ENCODE measurements around the gene C6orf132. TPM values are rescaled to one million over a fixed set of nuclear protein-coding genes. Genes with fewer than 3 reads are reported as not detected.
A peak's percentile ranks its signal among the peaks of the same experiment; 100 is the strongest.
"Not testable (repeated sequence)": the region's sequence is repeated elsewhere in the genome, so short reads cannot be mapped to it uniquely, and the experiment has no call there.

The C6orf132 gene
- total and polyA plus RNA-seq, 2 donors: 0.71 to 4.8 TPM

DNA sequence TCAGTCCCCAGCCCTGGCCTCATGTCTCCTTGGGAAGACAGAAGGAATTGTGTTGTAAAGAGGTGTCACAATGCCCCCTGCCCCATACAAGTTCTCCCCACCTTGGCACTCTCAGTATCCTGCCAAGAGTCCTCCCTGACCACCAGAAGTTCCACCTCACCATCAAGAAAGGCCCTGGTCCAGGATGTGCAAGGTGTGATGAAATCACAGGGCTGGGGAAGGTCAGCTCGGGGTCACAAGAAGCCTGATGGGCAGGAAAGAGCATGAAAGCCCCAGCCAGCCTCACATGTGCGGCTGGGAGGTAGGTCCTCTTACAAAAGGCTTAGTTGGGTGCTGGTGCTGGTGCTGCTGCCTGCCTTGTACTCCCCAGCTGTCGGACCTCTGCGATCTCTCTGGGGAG lies 12.9 kb upstream of the C6orf132 start:
- Histone ChIP-seq H3K36me3 (ENCODE audit: control insufficient read depth in 2 of 2, insufficient read depth in 2 of 2, low read length in 1 of 2) (no peaks in the 10 kb centered on the region), H3K4me1 (ENCODE audit: control insufficient read depth in 2 of 2, insufficient read depth in 2 of 2, low read length in 2 of 2) (no peaks in the 10 kb centered on the region), H3K4me3 (ENCODE audit: low read length in 2 of 2) (no peak overlapping the region), H3K27ac (ENCODE audit: low read depth in 1 of 2, low read length in 1 of 2) (no peak overlapping the region), H3K27me3 (ENCODE audit: control insufficient read depth in 2 of 2, insufficient read depth in 1 of 2, low read length in 1 of 2) (peaks cover 0 to 2% of the 10 kb centered on the region in 2 donors), H3K9me3 (ENCODE audit: control insufficient read depth in 2 of 2, insufficient read depth in 1 of 2, low read length in 1 of 2) (no peaks in the 10 kb centered on the region)
- DNase-seq (ENCODE audit: low read depth in 6 of 9, low spot score in 9 of 9): no peak
- WGBS: 96% methylated on average over 4 of the region's 4 CpGs

DNA sequence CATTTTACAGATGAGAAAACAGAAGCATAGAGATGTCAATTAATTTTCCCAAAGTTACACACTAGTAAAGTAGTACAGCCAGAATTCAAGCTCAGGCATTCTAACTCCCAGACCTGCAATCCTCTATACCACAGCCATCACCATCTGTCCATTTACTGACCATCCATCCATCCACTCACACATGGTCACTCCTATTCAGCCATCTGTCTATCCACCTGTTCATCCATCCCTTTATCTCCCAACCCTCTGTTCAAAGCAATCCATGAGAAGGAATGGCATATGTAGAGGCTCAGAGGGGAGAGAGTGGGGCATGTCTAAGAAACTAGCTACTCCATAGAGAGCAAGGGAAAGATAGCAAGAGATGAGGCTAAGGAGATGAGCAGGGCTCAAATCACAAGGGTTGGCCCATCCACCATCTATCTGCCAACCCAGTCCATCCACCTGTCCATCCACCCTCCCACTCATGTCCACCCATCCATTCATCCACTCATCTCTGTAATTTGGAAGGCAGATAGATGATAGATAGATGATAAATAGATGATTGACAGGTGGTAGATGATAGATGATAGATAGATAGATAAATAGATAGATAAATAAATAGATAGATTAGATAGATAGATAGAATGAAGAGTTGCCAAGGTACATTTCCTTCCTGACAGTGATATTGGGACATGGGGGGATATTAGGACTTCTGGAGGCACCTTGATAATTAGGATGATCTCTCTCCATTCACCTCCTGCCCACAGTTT lies 12.2 kb upstream of the C6orf132 start:
- DNase-seq (ENCODE audit: low read depth in 6 of 9, low spot score in 9 of 9): no peak
- no peaks in the 10 kb centered on the region for H3K4me1 ChIP-seq (ENCODE audit: control insufficient read depth in 2 of 2, insufficient read depth in 2 of 2, low read length in 2 of 2)
- no peaks in the 10 kb centered on the region for H3K9me3 ChIP-seq (ENCODE audit: control insufficient read depth in 2 of 2, insufficient read depth in 1 of 2, low read length in 1 of 2)
- no peak overlapping the region for H3K27ac ChIP-seq (ENCODE audit: low read depth in 1 of 2, low read length in 1 of 2)
- no peak overlapping the region for H3K4me3 ChIP-seq (ENCODE audit: low read length in 2 of 2)
- H3K27me3 ChIP-seq (ENCODE audit: control insufficient read depth in 2 of 2, insufficient read depth in 1 of 2, low read length in 1 of 2): peaks cover 0 to 2% of the 10 kb centered on the region in 2 donors
- no peaks in the 10 kb centered on the region for H3K36me3 ChIP-seq (ENCODE audit: control insufficient read depth in 2 of 2, insufficient read depth in 2 of 2, low read length in 1 of 2)

DNA sequence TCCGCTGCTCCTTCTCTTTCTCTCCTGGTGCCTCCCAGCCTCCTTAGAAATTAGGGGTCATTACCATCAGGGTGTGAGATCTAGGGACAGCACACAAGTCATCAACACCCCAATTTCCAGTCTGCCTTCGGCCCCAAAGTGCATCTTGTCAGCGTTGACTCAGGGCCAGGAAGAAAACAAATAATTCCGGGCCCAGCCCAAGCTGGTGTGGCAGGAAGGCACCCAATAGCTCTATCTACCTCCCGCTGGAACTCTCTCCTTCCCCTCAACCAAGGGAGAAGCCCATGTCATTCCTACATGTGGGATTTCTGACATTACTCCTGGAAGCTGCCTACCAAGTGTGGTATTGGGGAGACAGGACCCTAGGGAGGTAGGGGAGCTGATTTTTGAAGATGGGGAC lies 11.5 kb upstream of the C6orf132 start:
- H3K9me3 ChIP-seq (ENCODE audit: control insufficient read depth in 2 of 2, insufficient read depth in 1 of 2, low read length in 1 of 2): no peaks in the 10 kb centered on the region
- no peaks in the 10 kb centered on the region for H3K36me3 ChIP-seq (ENCODE audit: control insufficient read depth in 2 of 2, insufficient read depth in 2 of 2, low read length in 1 of 2)
- H3K27ac ChIP-seq (ENCODE audit: low read depth in 1 of 2, low read length in 1 of 2): no peak overlapping the region
- no peak for DNase-seq (ENCODE audit: low read depth in 6 of 9, low spot score in 9 of 9)
- WGBS: 94% methylated on average over 5 of the region's 5 CpGs
- H3K4me1 ChIP-seq (ENCODE audit: control insufficient read depth in 2 of 2, insufficient read depth in 2 of 2, low read length in 2 of 2): no peaks in the 10 kb centered on the region
- no peak overlapping the region for H3K4me3 ChIP-seq (ENCODE audit: low read length in 2 of 2)
- H3K27me3 ChIP-seq (ENCODE audit: control insufficient read depth in 2 of 2, insufficient read depth in 1 of 2, low read length in 1 of 2): peaks cover 0 to 2% of the 10 kb centered on the region in 2 donors

DNA sequence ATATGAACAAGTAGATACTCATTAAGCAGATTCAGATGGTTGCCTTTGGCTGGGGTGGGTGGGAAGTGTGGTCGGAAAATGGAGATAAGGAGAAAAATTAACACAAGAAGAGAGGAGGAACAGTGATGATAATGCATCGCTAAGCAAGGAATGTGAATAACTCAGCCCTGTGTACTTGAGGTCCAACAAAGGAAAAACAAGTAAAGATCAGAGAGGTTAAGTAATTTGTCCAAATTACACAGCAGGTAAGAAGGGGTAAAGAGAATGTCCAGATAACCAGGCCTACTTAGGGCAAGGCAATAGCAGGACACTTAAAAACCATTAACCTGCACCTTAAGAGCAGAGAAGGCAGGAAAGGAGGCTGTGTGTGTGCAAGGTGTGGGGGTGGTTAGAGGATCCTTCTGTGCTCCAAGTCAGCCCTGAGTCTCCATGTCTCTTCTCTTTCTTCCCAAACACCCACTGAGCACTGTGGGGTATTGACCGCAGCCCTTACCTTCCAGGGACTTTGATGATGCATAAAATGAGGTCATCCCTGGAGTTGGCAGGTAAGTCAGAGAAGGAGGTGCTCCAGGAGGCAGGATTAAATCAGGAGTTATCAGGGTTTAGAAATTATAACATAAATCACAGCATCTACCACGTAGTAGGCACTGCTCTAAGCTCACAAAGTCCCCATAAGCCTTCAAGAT lies 10.3 kb upstream of the C6orf132 start:
- H3K36me3 ChIP-seq (ENCODE audit: control insufficient read depth in 2 of 2, insufficient read depth in 2 of 2, low read length in 1 of 2); H3K9me3 ChIP-seq (ENCODE audit: control insufficient read depth in 2 of 2, insufficient read depth in 1 of 2, low read length in 1 of 2); H3K27me3 ChIP-seq (ENCODE audit: control insufficient read depth in 2 of 2, insufficient read depth in 1 of 2, low read length in 1 of 2); H3K4me1 ChIP-seq (ENCODE audit: control insufficient read depth in 2 of 2, insufficient read depth in 2 of 2, low read length in 2 of 2); H3K27ac ChIP-seq (ENCODE audit: low read depth in 1 of 2, low read length in 1 of 2); H3K4me3 ChIP-seq (ENCODE audit: low read length in 2 of 2); DNase-seq (ENCODE audit: low read depth in 6 of 9, low spot score in 9 of 9): not testable (repeated sequence)
- WGBS: 94% methylated on average over 4 of the region's 4 CpGs

DNA sequence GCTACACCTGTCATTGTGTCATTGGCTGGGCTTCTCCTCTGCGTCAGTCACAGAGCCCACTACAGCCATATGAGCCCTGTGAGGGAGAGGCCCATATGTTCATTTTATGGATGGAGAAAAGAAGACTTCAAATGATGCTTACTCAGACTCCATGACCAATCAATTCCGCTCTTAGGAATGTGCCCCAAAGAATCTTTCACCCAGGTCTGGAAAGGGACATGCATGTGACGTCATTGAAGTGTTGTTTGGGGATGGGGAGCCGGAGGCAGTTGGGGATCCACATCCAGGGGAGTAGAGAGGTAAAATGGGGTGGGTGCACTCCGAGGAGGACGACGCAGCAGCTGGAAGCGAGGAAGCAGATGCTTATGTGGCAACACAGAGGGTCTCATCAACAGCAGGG lies 9.6 kb upstream of the C6orf132 start:
- H3K9me3 ChIP-seq (ENCODE audit: control insufficient read depth in 2 of 2, insufficient read depth in 1 of 2, low read length in 1 of 2): no peaks in the 10 kb centered on the region
- no peaks in the 10 kb centered on the region for H3K4me1 ChIP-seq (ENCODE audit: control insufficient read depth in 2 of 2, insufficient read depth in 2 of 2, low read length in 2 of 2)
- no peak overlapping the region for H3K27ac ChIP-seq (ENCODE audit: low read depth in 1 of 2, low read length in 1 of 2)
- H3K27me3 ChIP-seq (ENCODE audit: control insufficient read depth in 2 of 2, insufficient read depth in 1 of 2, low read length in 1 of 2): peaks cover 0 to 2% of the 10 kb centered on the region in 2 donors
- H3K4me3 ChIP-seq (ENCODE audit: low read length in 2 of 2): no peak overlapping the region
- WGBS: 91% methylated on average over 8 of the region's 8 CpGs
- H3K36me3 ChIP-seq (ENCODE audit: control insufficient read depth in 2 of 2, insufficient read depth in 2 of 2, low read length in 1 of 2): no peaks in the 10 kb centered on the region
- no peak for DNase-seq (ENCODE audit: low read depth in 6 of 9, low spot score in 9 of 9)

DNA sequence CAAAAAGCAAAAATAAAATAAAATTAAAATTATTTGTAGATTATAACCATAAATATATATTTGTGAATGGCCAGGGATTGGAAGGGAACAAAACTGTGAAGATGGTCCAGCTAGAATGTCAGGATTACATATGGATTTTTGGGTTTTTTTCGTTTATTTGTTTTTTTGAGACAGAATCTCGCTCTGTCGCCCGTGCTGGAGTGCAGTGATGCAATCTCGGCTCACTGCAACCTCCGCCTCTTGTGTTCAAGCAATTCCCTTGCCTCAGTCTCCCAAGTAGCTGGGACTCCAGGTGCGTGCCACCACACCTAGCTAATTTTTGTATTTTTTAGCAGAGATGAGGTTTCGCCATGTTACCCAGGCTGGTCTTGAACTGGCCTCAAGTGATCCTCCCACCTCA lies 7.8 kb upstream of the C6orf132 start:
- WGBS: 95% methylated on average over 8 of the region's 8 CpGs
- Histone ChIP-seq H3K9me3 (ENCODE audit: control insufficient read depth in 2 of 2, insufficient read depth in 1 of 2, low read length in 1 of 2) (no peaks in the 10 kb centered on the region), H3K36me3 (ENCODE audit: control insufficient read depth in 2 of 2, insufficient read depth in 2 of 2, low read length in 1 of 2) (no peaks in the 10 kb centered on the region), H3K4me1 (ENCODE audit: control insufficient read depth in 2 of 2, insufficient read depth in 2 of 2, low read length in 2 of 2) (no peaks in the 10 kb centered on the region), H3K4me3 (ENCODE audit: low read length in 2 of 2) (no peak overlapping the region), H3K27me3 (ENCODE audit: control insufficient read depth in 2 of 2, insufficient read depth in 1 of 2, low read length in 1 of 2) (peaks cover 0 to 4% of the 10 kb centered on the region in 2 donors), H3K27ac (ENCODE audit: low read depth in 1 of 2, low read length in 1 of 2) (no peak overlapping the region)
- DNase-seq (ENCODE audit: low read depth in 6 of 9, low spot score in 9 of 9): no peak

DNA sequence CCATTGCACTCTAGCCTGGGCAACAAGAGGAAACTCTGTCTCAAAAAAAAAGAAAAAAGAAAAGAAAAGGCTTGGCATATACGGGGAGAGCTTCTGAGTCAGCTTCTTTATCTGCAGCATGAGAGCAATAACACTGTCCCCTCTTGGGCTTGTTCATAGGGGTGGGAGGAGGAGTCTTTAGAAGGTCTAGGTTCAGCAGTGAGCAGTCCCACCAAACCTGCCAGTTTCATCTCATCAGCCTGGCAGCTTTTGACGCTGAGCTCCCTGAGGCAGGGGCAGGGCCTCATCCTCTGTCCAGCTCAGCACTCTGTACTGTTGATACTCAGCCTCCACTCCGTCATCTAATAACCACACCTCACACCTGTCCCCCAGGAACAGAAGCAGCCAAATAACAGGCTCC lies 5.6 kb upstream of the C6orf132 start:
- Histone ChIP-seq H3K9me3 (ENCODE audit: control insufficient read depth in 2 of 2, insufficient read depth in 1 of 2, low read length in 1 of 2) (no peaks in the 10 kb centered on the region), H3K4me3 (ENCODE audit: low read length in 2 of 2) (no peak overlapping the region), H3K36me3 (ENCODE audit: control insufficient read depth in 2 of 2, insufficient read depth in 2 of 2, low read length in 1 of 2) (no peaks in the 10 kb centered on the region), H3K27ac (ENCODE audit: low read depth in 1 of 2, low read length in 1 of 2) (no peak overlapping the region), H3K4me1 (ENCODE audit: control insufficient read depth in 2 of 2, insufficient read depth in 2 of 2, low read length in 2 of 2) (no peaks in the 10 kb centered on the region), H3K27me3 (ENCODE audit: control insufficient read depth in 2 of 2, insufficient read depth in 1 of 2, low read length in 1 of 2) (peaks cover 7 to 13% of the 10 kb centered on the region in 2 donors)
- WGBS: 81% methylated on average over 3 of the region's 3 CpGs
- DNase-seq (ENCODE audit: low read depth in 6 of 9, low spot score in 9 of 9): no peak

DNA sequence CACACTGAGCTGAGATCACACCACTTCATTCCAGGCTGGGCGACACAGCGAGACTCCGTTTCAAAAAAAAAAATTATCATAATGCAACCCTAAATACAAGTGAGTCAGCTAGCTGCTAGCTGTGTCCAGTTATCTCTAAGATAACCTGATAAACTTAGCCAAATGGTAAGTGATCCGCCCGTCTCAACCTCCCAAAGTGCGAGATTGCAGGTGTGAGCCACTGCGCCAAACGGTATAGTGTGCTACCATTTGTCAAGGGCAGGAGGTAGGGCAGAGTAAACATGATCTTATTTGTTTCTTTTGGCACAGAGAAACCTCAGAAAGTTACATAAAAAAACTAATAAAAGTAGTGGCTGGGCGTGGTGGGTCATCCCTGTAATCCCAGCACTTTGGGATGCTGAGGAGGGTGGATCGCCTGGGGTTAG lies 4.7 kb upstream of the C6orf132 start:
- no peak overlapping the region for H3K4me3 ChIP-seq (ENCODE audit: low read length in 2 of 2)
- no peak overlapping the region for H3K27ac ChIP-seq (ENCODE audit: low read depth in 1 of 2, low read length in 1 of 2)
- no peaks in the 10 kb centered on the region for H3K9me3 ChIP-seq (ENCODE audit: control insufficient read depth in 2 of 2, insufficient read depth in 1 of 2, low read length in 1 of 2)
- DNase-seq (ENCODE audit: low read depth in 6 of 9, low spot score in 9 of 9): no peak
- H3K27me3 ChIP-seq (ENCODE audit: control insufficient read depth in 2 of 2, insufficient read depth in 1 of 2, low read length in 1 of 2): peaks cover 16 to 22% of the 10 kb centered on the region in 2 donors
- no peaks in the 10 kb centered on the region for H3K36me3 ChIP-seq (ENCODE audit: control insufficient read depth in 2 of 2, insufficient read depth in 2 of 2, low read length in 1 of 2)
- 95% methylated on average over 10 of the region's 10 CpGs for WGBS
- peaks cover 0 to 4% of the 10 kb centered on the region in 2 donors for H3K4me1 ChIP-seq (ENCODE audit: control insufficient read depth in 2 of 2, insufficient read depth in 2 of 2, low read length in 2 of 2)

DNA sequence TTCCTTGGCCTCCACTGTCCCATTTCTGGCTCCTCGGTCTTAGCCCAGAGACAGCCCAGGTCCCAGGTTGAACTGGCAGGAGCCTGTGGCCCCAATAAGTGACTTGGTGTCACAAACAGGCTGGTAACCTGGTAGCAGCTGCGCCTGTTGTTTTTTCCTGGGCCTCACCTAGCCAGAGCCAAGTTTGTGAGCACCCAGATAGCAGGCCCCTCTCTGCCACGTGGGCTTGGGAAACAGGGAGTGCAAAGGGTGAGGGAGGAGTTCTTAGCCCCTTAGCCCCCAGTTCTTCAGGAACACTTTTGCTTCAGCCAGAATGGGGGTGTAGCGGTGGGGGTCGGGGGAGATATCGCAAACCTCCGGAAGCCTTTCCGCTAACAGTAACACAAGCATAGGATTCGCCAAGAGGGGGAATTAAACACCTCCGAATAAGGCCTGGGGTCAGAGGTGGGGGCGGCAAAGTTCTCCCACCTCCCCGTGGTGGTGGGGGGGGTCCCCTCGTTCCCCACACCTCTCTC lies 760 bp downstream of the C6orf132 start:
- Histone ChIP-seq H3K4me1 (ENCODE audit: control insufficient read depth in 2 of 2, insufficient read depth in 2 of 2, low read length in 2 of 2) (peaks cover under 1 to 11% of the 10 kb centered on the region in 2 donors), H3K9me3 (ENCODE audit: control insufficient read depth in 2 of 2, insufficient read depth in 1 of 2, low read length in 1 of 2) (peaks cover 0 to under 1% of the 10 kb centered on the region in 2 donors), H3K27ac (ENCODE audit: low read depth in 1 of 2, low read length in 1 of 2) (no peak overlapping the region), H3K4me3 (ENCODE audit: low read length in 2 of 2) (peak overlapping the region in 1 of 2 donors; percentile 31), H3K27me3 (ENCODE audit: control insufficient read depth in 2 of 2, insufficient read depth in 1 of 2, low read length in 1 of 2) (peaks cover 28 to 49% of the 10 kb centered on the region in 2 donors), H3K36me3 (ENCODE audit: control insufficient read depth in 2 of 2, insufficient read depth in 2 of 2, low read length in 1 of 2) (no peaks in the 10 kb centered on the region)
- no peak for DNase-seq (ENCODE audit: low read depth in 6 of 9, low spot score in 9 of 9)
- 77% methylated on average over 13 of the region's 13 CpGs for WGBS
